ENCODE measurements around the gene WDR86.

Gene WDR86
- 10.6 to 16.5 reads per million in 2 donors for total RNA-seq

DNA sequence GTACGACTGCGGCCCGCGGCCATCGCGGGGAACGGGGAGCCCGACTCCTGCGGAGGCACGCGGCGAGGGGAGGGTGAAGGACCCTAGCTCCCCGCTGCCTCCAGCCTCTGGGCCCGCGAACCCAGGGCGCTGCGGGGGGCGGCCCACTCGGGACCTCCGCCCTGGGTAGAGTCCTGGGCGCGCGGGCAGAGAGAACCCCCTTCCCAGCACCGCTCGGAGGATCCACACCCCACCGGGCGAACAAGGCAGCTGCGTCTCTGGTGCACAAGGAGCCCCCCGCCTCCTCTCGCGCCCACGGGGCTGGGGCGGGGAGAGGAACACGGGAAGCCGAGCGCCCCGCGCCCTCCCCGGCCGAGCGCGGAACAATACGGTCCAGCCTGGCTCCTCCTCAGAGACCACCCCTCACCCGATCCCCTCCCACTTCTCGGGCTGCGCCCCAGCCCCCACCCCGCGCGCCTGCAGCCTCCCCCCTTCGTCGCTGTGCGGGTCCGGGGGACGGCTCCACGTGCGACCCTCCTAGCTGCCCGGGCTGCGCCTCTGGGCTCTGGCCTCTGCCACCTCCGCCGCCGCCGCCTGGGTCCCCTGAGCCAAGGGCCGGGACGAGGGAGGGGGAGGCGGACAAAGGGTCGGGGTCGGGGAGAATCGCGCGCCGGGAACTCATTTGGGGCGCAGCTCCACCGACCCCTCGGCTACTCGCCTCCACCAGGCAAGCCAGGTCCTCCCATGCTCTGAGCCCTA, at the start of gene WDR86:
Gene WDR86, minus strand, starts transcription at position 372 of the 738 bp plus-strand sequence. CDS start 449 bp downstream, outside the sequence.
- peak in 1 of 5 experiments; percentile 36 for DNase-seq

- no peak for DNase-seq
Measured at GRCh38 chr7:151457534-151457933, 47.7 kb upstream of the WDR86 start.

DNA sequence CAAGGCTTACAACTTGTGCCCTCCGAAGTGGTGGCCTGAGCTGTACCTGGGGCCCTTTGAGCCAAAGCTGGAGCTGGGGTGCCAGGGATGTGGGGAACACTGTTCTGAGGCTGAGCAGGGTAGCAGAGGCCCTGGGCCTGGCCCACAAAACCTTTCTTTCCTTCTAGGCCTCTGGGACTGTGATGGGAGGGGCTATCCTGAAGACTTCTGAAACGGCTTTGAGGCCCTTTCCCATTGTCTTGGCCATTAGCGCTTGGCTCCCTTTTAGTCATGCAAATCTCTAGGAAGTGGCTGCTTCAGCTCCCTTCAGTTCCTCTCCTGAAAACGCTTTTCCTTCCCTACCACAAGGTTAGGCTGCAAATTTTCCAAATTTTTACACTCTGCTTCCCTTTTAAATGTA, 46.9 kb upstream of the WDR86 start:
- DNase-seq = no peak

DNA sequence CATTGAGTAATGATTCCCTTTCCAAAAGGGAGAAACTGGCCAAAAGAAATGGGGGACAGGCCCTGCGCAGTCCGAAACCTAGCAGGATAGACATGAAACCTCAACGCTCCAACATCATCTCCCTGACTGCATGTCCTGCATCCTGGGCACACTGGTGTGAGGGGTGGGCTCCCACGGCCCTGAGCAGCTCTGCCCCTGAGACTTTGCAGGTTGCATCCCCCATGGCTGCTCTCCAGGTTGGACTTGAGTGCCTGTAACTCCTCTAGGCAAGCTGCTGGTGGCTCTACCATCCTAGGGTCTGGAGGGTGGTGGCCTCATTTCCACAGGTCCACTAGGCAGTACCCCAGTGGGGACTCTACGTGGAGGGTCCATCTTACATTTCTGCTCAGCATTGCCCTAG, 46.4 kb upstream of the WDR86 start:
- DNase-seq = no peak

- no peak for DNase-seq
Measured at GRCh38 chr7:151455690-151456089, 45.9 kb upstream of the WDR86 start.

GRCh38 chr7:151454932-151455530, 45.2 kb upstream of the WDR86 start:
- DNase-seq = no peak

- DNase-seq = no peak
Measured at GRCh38 chr7:151454305-151454704, 44.5 kb upstream of the WDR86 start.

DNA sequence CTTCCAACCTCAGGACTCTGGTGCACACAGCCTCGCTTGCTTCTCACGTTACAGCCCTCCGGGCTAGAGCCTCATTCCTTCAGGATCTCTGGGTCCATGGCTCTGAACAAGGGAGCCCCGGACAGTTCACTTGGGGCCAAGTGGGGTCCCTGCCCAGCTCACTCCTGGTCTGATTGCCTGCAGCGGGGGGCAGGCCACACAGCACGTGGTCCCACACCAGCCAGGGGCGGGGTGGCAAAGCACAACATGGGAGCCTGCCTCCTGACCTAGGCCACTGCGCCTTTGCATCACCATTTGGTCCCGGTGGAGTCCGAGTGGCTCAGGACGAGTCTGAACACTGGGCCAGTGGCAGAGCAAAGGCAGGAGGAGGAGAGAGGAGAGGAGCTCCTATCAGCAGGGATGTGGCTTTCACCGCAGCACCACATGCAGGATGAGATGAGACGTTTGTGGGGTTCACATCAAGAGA, 43.5 kb upstream of the WDR86 start:
- DNase-seq = peak in 1 of 5 experiments; percentile 51

GRCh38 chr7:151452680-151453325, 43.0 kb upstream of the WDR86 start:
- no peak for DNase-seq

DNA sequence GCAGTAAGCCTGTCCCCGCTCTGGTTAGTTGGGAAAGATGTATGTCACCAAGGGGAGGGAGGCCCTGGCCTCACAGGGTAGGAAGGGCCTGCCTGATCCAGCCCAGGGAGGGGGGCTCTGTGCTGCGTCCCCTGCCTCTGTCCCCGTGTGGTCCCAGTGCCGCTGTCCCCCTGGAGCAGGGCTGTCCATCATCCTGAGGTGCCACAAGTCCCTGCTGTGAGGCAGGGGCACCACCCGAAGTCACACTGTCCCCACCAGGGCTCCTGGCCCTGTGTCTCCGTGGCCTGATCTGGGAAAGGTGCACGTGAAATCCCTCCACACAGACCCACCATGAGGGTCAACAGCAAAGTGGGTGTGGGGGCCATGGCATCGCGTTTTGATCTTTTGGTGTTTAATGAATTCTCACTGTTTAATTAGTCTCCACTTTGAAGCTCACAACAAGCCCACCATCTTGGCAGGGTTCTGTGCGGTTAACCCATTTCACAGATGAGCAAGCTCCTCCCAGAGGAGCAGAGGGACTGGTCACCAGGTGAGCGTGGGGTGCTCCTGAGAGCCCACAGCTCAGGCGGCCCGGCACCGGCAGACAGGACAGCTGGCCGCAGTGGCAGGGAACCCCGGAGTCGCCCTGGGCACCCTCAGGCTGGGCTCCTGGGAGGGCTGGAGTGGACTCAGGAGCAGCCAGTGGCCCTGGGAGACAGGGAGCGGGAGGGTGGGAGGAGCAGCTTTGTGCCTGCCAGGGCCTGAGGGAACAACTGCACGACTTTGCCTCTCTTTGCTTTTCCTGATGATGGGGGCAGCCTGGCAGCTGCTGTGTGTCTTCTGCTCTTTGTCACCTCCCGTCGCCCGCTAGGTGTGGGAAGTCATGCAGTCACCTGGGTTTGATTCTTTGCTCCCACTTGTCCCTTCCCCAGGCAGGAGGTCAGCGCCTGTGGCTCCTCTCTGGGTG, 42.1 kb upstream of the WDR86 start:
- DNase-seq = no peak

- DNase-seq = no peak
Measured at GRCh38 chr7:151451156-151451555, 41.3 kb upstream of the WDR86 start.

DNA sequence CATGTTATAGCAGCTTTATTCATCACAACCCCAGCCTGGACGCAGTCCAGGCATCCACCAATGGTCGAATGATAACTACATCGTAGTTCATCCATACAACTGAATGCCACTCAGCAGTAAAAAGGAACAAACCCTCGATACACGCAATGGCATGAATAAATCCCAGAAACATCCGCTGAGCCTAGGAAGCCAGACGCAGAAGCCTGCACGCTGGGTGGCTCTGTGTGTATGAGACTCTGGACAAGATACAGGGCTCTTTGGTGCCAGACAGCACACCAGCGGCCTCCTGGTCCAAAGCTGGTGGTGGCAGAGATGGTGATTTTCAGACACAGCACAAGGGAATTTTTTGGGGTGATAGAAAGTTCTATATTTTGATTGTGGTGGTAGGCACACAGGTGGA, 40.2 kb upstream of the WDR86 start:
- DNase-seq = no peak

GRCh38 chr7:151448261-151449252, 38.7 kb upstream of the WDR86 start:
- peak; percentile 45 to 75 (median 66) for DNase-seq

DNA sequence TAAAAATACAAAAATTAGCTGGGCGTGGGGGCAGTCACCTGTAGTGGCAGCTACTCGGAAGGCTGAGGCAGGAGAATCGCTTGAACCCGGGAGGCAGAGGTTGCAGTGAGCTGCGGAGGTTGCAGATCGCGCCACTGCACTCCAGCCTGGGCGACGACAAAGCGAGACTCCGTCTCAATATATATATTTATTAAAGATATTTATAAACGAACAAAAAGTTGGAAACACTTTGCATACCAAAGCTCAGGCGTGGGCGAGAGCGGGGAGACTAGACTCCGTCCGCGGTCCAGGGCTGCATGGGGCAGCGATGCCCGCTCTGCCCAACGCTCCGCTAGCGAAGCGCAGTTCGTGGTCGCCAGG, 38.0 kb upstream of the WDR86 start:
- DNase-seq = no peak

DNA sequence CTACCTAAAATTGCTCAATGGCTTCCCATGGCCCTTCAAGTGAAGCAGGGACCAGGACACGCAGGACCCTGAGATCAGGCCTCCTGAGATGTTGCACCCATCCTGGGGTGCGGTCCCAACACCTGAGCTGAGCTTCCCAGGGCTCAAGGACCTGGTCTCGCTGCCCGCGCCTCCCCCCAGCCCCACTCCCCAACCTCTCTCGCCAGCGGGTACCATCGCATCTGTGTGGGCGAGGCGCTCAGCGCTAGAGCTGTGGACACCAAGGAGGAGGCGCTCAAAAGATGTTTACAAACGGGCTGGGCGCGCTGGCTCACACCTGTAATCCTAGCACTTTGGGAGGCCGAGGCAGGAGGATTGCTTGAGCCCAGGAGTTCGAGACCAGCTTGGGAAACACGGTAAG, 37.5 kb upstream of the WDR86 start:
- no peak for DNase-seq

DNA sequence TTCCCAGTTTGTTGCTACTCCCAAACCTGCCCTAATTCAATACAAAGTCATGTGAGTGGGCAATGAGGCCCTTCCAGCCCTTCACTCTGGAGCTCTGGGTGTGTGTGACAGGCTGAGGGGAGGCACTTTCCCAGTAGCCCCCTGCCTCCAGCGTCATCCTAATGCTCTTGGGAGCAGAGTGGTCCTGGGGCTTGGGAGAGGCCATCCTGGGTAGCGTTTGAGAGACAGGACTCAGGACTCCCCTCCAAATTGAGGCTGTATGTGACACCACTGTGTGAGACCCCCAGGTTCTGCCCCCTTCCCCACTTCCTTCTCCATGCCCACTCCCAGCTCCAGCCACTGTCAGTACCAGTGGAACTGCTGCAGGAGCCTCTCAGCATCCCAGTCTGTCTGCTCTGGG, 36.6 kb upstream of the WDR86 start:
- DNase-seq = no peak

DNA sequence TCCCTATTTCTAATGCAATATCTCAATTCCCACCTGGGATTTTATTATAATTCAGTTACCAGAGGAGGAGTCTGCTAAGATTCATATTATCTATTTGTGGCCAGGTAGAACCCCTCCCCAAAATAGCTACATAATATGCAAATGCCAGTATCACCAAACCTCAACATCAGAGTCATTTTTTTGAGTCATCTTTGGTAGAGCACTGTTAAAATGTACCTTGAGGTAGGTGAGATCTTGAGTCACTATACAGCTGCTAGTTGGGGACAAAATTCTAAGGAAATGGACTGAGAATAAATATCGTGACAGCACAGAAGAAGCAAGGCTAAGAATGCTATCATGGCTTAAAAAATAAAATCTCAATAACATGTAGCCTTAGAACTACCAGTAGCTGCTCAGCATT, 34.8 kb upstream of the WDR86 start:
- no peak for DNase-seq

- DNase-seq = no peak
Measured at GRCh38 chr7:151442776-151443496, 33.1 kb upstream of the WDR86 start.

GRCh38 chr7:151440799-151441445, 31.1 kb upstream of the WDR86 start:
- DNase-seq = no peak
